AG09319 (cell line): Measurements from ENCODE around the gene CTTNBP2NL.

Experiments
- DNase-seq: peaks from one replicate; pipeline ENCODE4 v3.0.0-alpha.2; 2010; ENCODE audit warnings: low read depth; ENCODE audit errors: extremely low read depth
- TF ChIP-seq, protein P1 (sequence below): IDR thresholded peaks from 2 replicates; pipeline ENCODE4 v1.5.1; 2011; ENCODE audit warnings: low read depth, mild to moderate bottlenecking, inconsistent platforms, low read length, moderate library complexity

The CTTNBP2NL gene

DNA sequence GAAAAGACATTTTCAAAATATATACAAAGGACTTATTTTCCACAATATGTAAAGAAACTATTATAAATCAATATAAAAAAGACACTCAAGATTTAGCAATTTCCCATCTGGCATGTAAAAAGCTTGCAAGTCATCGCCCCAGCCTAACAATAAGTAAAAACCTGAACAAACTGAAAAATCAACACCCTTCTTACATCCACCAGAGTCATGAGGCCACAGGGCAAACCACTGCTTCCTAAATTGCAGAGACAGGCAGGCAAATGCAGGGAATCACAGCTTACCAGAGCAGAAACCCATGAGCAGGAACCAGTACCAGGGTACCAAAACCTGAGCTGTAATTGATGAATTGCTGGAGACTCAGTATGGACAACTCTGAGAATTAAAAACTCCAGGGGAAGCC lies 96.1 kb downstream of the CTTNBP2NL start:
- DNase-seq, result no peak
- TF ChIP-seq, protein P1, sequence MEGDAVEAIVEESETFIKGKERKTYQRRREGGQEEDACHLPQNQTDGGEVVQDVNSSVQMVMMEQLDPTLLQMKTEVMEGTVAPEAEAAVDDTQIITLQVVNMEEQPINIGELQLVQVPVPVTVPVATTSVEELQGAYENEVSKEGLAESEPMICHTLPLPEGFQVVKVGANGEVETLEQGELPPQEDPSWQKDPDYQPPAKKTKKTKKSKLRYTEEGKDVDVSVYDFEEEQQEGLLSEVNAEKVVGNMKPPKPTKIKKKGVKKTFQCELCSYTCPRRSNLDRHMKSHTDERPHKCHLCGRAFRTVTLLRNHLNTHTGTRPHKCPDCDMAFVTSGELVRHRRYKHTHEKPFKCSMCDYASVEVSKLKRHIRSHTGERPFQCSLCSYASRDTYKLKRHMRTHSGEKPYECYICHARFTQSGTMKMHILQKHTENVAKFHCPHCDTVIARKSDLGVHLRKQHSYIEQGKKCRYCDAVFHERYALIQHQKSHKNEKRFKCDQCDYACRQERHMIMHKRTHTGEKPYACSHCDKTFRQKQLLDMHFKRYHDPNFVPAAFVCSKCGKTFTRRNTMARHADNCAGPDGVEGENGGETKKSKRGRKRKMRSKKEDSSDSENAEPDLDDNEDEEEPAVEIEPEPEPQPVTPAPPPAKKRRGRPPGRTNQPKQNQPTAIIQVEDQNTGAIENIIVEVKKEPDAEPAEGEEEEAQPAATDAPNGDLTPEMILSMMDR, result no peak

DNA sequence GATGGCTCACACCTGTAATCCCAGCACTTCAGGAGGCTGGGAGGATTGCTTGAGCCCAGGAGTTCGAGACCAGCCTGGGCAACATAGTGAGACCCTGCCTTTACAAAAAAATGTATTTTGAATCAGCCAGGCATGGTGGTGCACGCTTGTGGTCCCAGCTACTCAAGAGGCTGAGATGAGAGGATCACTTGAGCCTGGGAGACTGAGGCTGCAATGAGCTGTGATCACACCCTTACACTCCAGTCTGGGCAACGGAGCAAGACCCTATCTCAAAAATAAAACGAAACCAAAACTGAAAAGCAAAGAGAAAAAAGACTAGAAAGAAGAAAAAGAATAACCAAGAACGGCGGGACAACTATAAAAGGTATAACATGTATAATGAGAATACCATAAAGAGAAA lies 97.3 kb downstream of the CTTNBP2NL start:
- no peak for DNase-seq
- TF ChIP-seq, protein P1, result no peak

GRCh38 chr1:112496290-112496689 lies 100.3 kb downstream of the CTTNBP2NL start:
- no peak for DNase-seq
- TF ChIP-seq, protein P1, result no peak

- TF ChIP-seq, protein P1, result peak; percentile 98
- peak; percentile 22 for DNase-seq
Observed at GRCh38 chr1:112501810-112502641, 106.0 kb downstream of the CTTNBP2NL start.

GRCh38 chr1:112502826-112503225 lies 106.8 kb downstream of the CTTNBP2NL start:
- TF ChIP-seq, protein P1, result no peak
- no peak for DNase-seq

DNA sequence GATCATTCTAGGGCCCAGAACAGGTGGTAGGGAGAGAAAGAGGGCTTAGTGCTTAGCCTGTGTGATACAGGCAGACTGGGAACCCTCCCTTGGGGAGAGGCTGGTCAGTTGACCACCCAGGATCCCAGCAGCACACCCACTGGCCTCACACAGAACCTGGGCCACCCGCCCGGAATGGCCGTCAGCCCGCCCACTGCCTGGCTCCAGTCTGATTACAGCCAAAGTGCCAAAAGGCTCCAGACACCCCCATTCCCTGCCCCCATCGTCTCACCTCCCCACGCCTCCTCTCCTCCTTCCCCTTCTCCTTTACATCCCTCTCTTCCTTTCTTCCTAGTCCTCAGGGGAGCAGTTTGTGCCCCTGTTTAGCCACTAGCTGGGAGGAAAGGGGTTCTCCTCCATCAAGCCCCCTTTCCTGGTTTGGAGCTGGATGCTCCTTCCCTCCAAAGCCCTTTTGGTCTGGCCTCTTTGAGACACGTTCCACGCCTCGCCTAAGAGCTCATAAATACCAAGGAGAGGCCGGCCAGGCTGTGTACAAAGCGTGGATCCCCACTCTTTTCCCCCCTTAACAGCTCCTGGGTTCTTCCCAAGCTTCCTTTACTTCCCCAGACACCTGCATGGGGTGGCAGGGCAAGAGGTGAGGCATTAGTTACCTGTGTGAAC lies 108.1 kb downstream of the CTTNBP2NL start:
- TF ChIP-seq, protein P1, result no peak
- DNase-seq, result no peak

DNA sequence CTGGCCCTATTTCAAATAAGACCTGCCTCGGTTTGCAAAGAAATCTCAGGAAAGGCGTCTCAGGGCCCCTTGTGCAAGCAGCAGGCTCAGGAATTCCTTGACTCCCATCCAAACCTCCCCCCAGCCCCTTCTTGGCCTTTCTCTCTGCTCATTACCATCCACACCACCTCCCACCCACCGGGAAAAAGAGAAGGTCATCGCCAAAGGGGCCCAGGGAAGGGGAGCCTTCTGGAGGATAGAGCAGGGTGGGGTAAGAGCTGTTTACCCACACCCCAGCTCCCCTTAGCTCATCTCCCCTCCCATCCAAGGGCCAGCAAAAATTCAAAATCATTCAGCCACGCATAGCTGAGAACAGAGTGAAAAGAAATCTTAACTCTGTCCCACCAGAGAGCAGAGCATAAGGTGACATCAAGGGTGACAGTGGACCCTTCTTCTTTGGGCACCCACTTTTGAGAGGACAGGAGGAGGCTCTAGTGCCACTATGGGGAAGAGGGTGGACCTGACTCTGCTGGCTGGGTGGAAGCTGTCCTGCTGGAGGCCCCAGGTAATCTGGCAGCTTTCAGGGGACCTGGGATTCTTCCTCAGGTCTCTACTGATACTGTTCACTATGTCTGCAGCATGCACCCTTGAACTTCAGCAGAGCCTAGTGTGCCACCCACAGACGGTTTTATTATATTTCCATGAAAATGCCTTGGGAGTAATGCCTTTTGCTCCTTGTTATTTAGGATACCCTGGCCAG lies 108.8 kb downstream of the CTTNBP2NL start:
- no peak for DNase-seq
- TF ChIP-seq, protein P1, result no peak
